Fibroblast of lung (primary cell): ENCODE results near the gene DNAJB6. TPM values are rescaled to one million over a fixed set of nuclear protein-coding genes. Genes with fewer than 3 reads are reported as not detected.

Experiments used
- DNase-seq, 2 donors: peaks; one replicate each; pipeline versions ENCODE4 v3.0.0 to v3.0.0-alpha.2; 2010; ENCODE audit warnings: low read depth in 2 of 2
- H2AFZ ChIP-seq: 2 replicates; pipeline ENCODE4 v1.5.1; 2012; ENCODE audit warnings: low read length, control low read depth, inconsistent platforms
- H3K27ac ChIP-seq: 2 replicates; pipeline ENCODE4 v1.5.1; 2011; ENCODE audit warnings: low read length, control low read depth; ENCODE audit not compliant: insufficient read depth
- H3K27me3 ChIP-seq: 2 replicates; pipeline ENCODE4 v1.5.1; 2011; ENCODE audit warnings: mild to moderate bottlenecking, low read length; ENCODE audit not compliant: control insufficient read depth, insufficient read depth
- H3K36me3 ChIP-seq: 2 replicates; pipeline ENCODE4 v1.5.1; 2011; ENCODE audit warnings: low read length; ENCODE audit not compliant: control insufficient read depth, insufficient read depth
- H3K4me1 ChIP-seq: 2 replicates; pipeline ENCODE4 v1.5.1; 2011; ENCODE audit warnings: low read length; ENCODE audit not compliant: control insufficient read depth, insufficient read depth; ENCODE audit errors: extremely low read depth
- H3K4me2 ChIP-seq: 2 replicates; pipeline ENCODE4 v1.5.1; 2011; ENCODE audit warnings: low read length, control low read depth; ENCODE audit not compliant: insufficient read depth; ENCODE audit errors: extremely low read depth
- H3K4me3 ChIP-seq, 4 experiments: fragments of 200-600 bp in 1 of 4; sonication (generic) in 1 of 4; replicated peaks in 1 of 4; 2 replicates each; pipeline ENCODE4 v1.5.1; 2011 to 2016; ENCODE audit warnings: low read length in 4 of 4, low read depth in 3 of 4, mild to moderate bottlenecking in 3 of 4, control low read depth in 2 of 4, inconsistent platforms in 1 of 4, mixed read lengths in 1 of 4; ENCODE audit not compliant: insufficient read depth in 1 of 4; ENCODE audit errors: control extremely low read depth in 1 of 4
- H3K79me2 ChIP-seq: 2 replicates; pipeline ENCODE4 v1.5.1; 2012; ENCODE audit warnings: mild to moderate bottlenecking, low read length, inconsistent platforms; ENCODE audit not compliant: control insufficient read depth, insufficient read depth
- H3K9ac ChIP-seq: 2 replicates; pipeline ENCODE4 v1.5.1; 2011; ENCODE audit warnings: mild to moderate bottlenecking, low read length, control low read depth; ENCODE audit not compliant: insufficient read depth
- H3K9me3 ChIP-seq: 2 replicates; pipeline ENCODE4 v1.5.1; 2012; ENCODE audit warnings: low read depth, low read length; ENCODE audit not compliant: control insufficient read depth, insufficient read depth
- H4K20me1 ChIP-seq: 2 replicates; pipeline ENCODE4 v1.5.1; 2011; ENCODE audit warnings: low read length; ENCODE audit not compliant: control insufficient read depth, insufficient read depth; ENCODE audit errors: extremely low read depth
- EZH2 ChIP-seq: IDR thresholded peaks from 2 replicates; pipeline ENCODE4 v1.5.1; 2012; ENCODE audit warnings: low read length, control low read depth, mild to moderate bottlenecking; ENCODE audit errors: missing control alignments
- polyA plus RNA-seq, 2 donors: library from polyadenylated mRNA; depleted of rRNA in 1 of 2; stranded (reverse) in 1 of 2; unstranded in 1 of 2; fragments of >200 nt; gene quantifications; 2 replicates each; pipeline ENCODE4 v1.2.1, GENCODE V29; 2011 to 2012; ENCODE audit warnings: missing spikeins in 1 of 2
- total RNA-seq: library from RNA; depleted of rRNA; stranded (reverse); fragments of >200 nt; gene quantifications from 2 replicates; pipeline ENCODE4 v1.2.1, GENCODE V29; 2014
- TF ChIP-seq, protein P1 (sequence below), 2 donors: IDR thresholded peaks in 1 of 2; conservative IDR thresholded peaks in 1 of 2; 1 replicate in 1 of 2; 2 replicates in 1 of 2; pipeline ENCODE4 v1.5.1; 2011 to 2012; ENCODE audit warnings: low read length in 2 of 2, control low read depth in 1 of 2, inconsistent platforms in 1 of 2, low read depth in 1 of 2, mild to moderate bottlenecking in 1 of 2

DNAJB6 gene
- total and polyA plus RNA-seq, 2 donors (not counting 1 experiment from before 2014, with no cell fraction given) = 86.2 to 117 TPM

DNA sequence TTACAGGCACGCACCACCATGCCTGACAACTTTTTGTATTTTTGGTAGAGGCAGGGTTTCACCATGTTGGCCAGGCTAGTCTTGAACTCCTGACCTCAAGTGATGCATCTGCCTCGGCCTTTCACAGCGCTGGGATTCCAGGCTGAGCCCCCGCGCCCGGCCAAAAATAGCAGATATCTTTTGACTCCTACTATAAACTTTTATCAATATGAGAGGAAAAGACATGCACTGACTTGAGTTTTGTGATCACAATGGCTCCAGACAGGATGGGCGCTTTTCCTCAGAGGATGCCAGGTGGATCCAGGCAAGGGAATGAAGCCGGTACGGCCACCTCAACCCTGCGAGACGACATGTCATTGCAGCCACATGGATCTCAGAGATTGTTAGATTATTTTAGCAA lies 123.9 kb downstream of the DNAJB6 start:
- no peak overlapping the region for H2AFZ ChIP-seq
- no peak for DNase-seq
- H3K27me3 ChIP-seq = peaks cover 4% of the 10 kb centered on the region
- no peak overlapping the region for H3K4me2 ChIP-seq
- no peak overlapping the region for H3K27ac ChIP-seq
- H3K4me3 ChIP-seq = no peak overlapping the region
- no peaks in the 10 kb centered on the region for H3K4me1 ChIP-seq
- H4K20me1 ChIP-seq = no peaks in the 10 kb centered on the region
- H3K36me3 ChIP-seq = no peaks in the 10 kb centered on the region
- TF ChIP-seq, protein P1, sequence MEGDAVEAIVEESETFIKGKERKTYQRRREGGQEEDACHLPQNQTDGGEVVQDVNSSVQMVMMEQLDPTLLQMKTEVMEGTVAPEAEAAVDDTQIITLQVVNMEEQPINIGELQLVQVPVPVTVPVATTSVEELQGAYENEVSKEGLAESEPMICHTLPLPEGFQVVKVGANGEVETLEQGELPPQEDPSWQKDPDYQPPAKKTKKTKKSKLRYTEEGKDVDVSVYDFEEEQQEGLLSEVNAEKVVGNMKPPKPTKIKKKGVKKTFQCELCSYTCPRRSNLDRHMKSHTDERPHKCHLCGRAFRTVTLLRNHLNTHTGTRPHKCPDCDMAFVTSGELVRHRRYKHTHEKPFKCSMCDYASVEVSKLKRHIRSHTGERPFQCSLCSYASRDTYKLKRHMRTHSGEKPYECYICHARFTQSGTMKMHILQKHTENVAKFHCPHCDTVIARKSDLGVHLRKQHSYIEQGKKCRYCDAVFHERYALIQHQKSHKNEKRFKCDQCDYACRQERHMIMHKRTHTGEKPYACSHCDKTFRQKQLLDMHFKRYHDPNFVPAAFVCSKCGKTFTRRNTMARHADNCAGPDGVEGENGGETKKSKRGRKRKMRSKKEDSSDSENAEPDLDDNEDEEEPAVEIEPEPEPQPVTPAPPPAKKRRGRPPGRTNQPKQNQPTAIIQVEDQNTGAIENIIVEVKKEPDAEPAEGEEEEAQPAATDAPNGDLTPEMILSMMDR (conservative IDR thresholded peaks at IDR 0.05 in 1 of 2, IDR thresholded peaks at IDR 0.05 in 1 of 2; ENCODE audit: low read depth in 1 of 2, low read length in 2 of 2) = no peak
- no peak for TF ChIP-seq EZH2
- H3K9me3 ChIP-seq = no peaks in the 10 kb centered on the region
- H3K79me2 ChIP-seq = no peaks in the 10 kb centered on the region
- no peak overlapping the region for H3K9ac ChIP-seq

DNA sequence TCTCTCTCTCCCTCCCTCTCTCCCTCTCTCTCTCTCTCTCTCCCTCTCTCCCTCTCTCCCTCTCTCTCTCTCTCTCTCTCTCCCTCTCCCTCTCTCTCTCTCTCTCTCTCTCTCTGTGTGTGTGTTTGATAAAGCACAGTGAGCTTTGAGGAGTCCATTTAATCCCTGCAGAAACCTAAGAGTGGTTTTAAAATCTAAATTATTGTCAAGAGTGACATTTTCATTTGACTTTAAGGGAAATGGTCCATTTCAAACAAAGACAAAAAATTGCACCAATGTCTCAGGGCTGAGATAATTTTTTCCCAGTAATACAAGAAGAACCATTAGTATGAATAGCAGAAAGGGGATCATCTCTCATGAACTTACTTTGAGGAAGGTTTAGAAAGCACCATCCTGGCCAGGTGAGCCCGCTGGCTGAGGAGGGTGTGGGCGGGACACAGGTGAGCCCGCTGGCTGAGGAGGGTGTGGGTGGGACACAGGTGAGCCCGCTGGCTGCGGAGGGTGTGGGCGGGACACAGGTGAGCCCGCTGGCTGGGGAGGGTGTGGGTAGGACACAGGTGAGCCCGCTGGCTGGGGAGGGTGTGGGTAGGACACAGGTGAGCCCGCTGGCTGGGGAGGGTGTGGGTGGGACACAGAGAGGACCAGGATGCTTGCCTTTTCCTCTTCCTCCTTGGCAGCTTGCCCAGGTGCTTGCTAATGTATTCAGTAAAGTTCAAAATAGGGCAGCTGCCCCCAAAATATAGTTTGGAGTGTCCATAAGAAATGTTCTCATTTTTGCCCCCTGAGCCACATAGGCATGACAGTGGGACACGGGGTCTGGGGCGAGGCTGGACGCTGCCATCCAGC lies 125.0 kb downstream of the DNAJB6 start:
- no peaks in the 10 kb centered on the region for H3K9me3 ChIP-seq
- H3K4me2 ChIP-seq = no peak overlapping the region
- DNase-seq = no peak
- TF ChIP-seq, protein P1 (conservative IDR thresholded peaks at IDR 0.05 in 1 of 2, IDR thresholded peaks at IDR 0.05 in 1 of 2; ENCODE audit: low read depth in 1 of 2, low read length in 2 of 2) = no peak
- no peak for TF ChIP-seq EZH2
- H3K27ac ChIP-seq = no peak overlapping the region
- no peaks in the 10 kb centered on the region for H3K36me3 ChIP-seq
- no peak overlapping the region for H3K9ac ChIP-seq
- no peak overlapping the region for H2AFZ ChIP-seq
- H3K27me3 ChIP-seq = peaks cover 4% of the 10 kb centered on the region
- H3K4me1 ChIP-seq = no peaks in the 10 kb centered on the region
- no peak overlapping the region for H3K4me3 ChIP-seq
- no peaks in the 10 kb centered on the region for H4K20me1 ChIP-seq
- H3K79me2 ChIP-seq = no peaks in the 10 kb centered on the region

DNA sequence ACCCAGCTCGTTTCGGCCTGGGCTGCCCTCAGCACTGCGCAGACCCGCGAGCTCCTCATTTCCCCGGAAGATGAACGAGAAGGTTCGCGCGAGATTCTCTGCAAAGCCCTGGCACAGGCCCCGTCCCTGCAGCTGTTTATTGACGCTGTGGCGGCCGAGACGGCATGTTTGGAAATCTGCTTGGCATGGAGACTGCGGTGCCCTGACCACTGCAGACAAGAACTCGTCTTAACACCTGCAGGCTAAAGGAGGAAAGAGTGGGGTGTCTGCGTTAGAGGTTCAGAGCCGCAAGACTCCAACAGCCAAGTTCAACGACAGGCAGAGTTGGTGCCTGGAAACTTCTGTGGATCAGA lies 125.6 kb downstream of the DNAJB6 start:
- Histone ChIP-seq H3K4me2 (no peak overlapping the region), H3K9me3 (no peaks in the 10 kb centered on the region), H3K27ac (no peak overlapping the region), H3K79me2 (no peaks in the 10 kb centered on the region), H3K4me3 (no peak overlapping the region), H3K9ac (no peak overlapping the region), H3K36me3 (no peaks in the 10 kb centered on the region), H3K4me1 (no peaks in the 10 kb centered on the region), H3K27me3 (peaks cover 4% of the 10 kb centered on the region), H2AFZ (no peak overlapping the region), H4K20me1 (no peaks in the 10 kb centered on the region)
- no peak for DNase-seq
- TF ChIP-seq, protein P1 (conservative IDR thresholded peaks at IDR 0.05 in 1 of 2, IDR thresholded peaks at IDR 0.05 in 1 of 2; ENCODE audit: low read depth in 1 of 2, low read length in 2 of 2) = no peak
- TF ChIP-seq EZH2 = no peak
